Measurements from ENCODE around the gene PTPRN2. TPM values are rescaled to one million over a fixed set of nuclear protein-coding genes. Genes with fewer than 3 reads are reported as not detected.
A peak's percentile ranks its signal among the peaks of the same experiment; 100 is the strongest.

PTPRN2 gene
- total and polyA plus RNA-seq, 9 of the 15 experiments (the other 6 are each of a cell fraction or from before 2014, with no cell fraction given), result not detected

GRCh38 chr7:158188676-158189075 is 398.9 kb downstream of the PTPRN2 start:
- ATAC-seq, result no peak
- POLR2A ChIA-PET, result no interaction called here
- TF ChIP-seq CTCF (IDR thresholded peaks at IDR 0.05 in 2 of 3, conservative IDR thresholded peaks at IDR 0.05 in 1 of 3; ENCODE audit: insufficient read depth in 2 of 3, low read depth in 1 of 3, low read length in 3 of 3) (0 out of 6 replicates have a peak, but pooled peaks of 1 of the 3 experiments have one; percentile 10), HEY1 (CRISPR knock-in tag; IDR thresholded peaks at IDR 0.05; ENCODE audit: borderline replicate concordance) (no peak), MLX (CRISPR knock-in tag; conservative IDR thresholded peaks at IDR 0.05) (no peak)
- no peaks in the 10 kb centered on the region for H3K36me3 ChIP-seq (ENCODE audit: control insufficient read depth, insufficient read depth, low read length)
- no peaks in the 10 kb centered on the region for H3K9me3 ChIP-seq (replicated peaks; ENCODE audit: control insufficient read depth, insufficient read depth, low read depth, low read length)
- H3K4me3 ChIP-seq, result no peak overlapping the region
- FAIRE-seq, result no peak
- peaks cover 2 to 29% of the 10 kb centered on the region in 2 experiments; a peak in 2 of 5 replicates for H3K27me3 ChIP-seq (ENCODE audit: control insufficient read depth in 2 of 2, insufficient read depth in 2 of 2, low read length in 2 of 2)
- no peaks in the 10 kb centered on the region for H3K9me1 ChIP-seq (ENCODE audit: control insufficient read depth, insufficient read depth, low read length)
- peak in 1 of 4 experiments; percentile 2 for DNase-seq (ENCODE audit: extremely low read depth in 1 of 4, low spot score in 3 of 4)
- H3K9ac ChIP-seq (ENCODE audit: insufficient read depth in 1 of 2, low read depth in 2 of 2, low read length in 2 of 2), result no peak overlapping the region
- H3K27ac ChIP-seq (ENCODE audit: extremely low read depth, low read depth, low read length), result no peak overlapping the region
- in situ Hi-C loops (cut with MboI), result no loop called here
- intact Hi-C loops (cut with micrococcal nuclease), result no loop called here
- H3K79me2 ChIP-seq (ENCODE audit: control insufficient read depth, insufficient read depth, low read length), result no peaks in the 10 kb centered on the region
- no TSS peak for BruUV-seq (replicated peaks)
- CTCF ChIA-PET (ENCODE audit: low intra/inter-chr PET ratio), result no interaction called here
- H2AFZ ChIP-seq (ENCODE audit: low read depth, low read length), result no peak overlapping the region
- no peaks in the 10 kb centered on the region for H4K20me1 ChIP-seq (replicated peaks; ENCODE audit: control insufficient read depth, insufficient read depth, low read length)
- H3K4me2 ChIP-seq (ENCODE audit: insufficient read depth, low read length), result no peak overlapping the region
- H3K4me1 ChIP-seq (replicated peaks in 1 of 2; ENCODE audit: control insufficient read depth in 2 of 2, insufficient read depth in 2 of 2, low read length in 2 of 2), result peaks cover 0 to 8% of the 10 kb centered on the region in 2 experiments; a peak in 1 of 5 replicates
- WGBS (ENCODE audit: insufficient coverage, low coverage, missing lambda C conversion rate), result 27% methylated on average over 13 of the region's 15 CpGs
